ENCODE data around the gene RTN4IP1.

The RTN4IP1 gene

GRCh38 chr6:106629103-106629858 is at the start of gene RTN4IP1, which contains the start of gene QRSL1:
TSS of gene RTN4IP1 (minus strand) at chr6:106629498. CDS start at chr6:106629021, 477 bp downstream.
TSS of gene QRSL1 (plus strand) at chr6:106629578. CDS start at chr6:106629682, 104 bp downstream.
- peak; percentile 59 to 71 for DNase-seq (ENCODE audit: low read depth in 2 of 2)

DNA sequence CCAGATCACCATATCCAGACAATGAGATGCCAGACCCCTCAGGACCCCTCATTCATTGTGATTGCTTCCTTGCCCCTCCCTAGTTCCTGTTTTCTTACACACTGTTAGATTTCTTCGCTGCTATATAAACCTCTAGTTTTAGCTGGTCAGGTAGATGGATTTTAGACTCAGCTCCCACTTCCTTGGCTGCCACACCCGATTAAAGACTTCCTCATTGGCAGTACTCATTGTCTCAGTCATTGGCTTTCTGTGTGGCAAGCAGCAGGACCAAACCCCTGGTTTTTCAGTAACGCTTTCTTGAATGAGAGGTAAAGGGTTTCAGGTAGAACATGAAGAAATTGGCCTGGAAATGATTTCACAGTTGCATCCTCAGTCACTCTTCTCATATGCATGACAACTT is 48.0 kb upstream of the RTN4IP1 start:
- no peak for DNase-seq (ENCODE audit: low read depth in 2 of 2)

DNA sequence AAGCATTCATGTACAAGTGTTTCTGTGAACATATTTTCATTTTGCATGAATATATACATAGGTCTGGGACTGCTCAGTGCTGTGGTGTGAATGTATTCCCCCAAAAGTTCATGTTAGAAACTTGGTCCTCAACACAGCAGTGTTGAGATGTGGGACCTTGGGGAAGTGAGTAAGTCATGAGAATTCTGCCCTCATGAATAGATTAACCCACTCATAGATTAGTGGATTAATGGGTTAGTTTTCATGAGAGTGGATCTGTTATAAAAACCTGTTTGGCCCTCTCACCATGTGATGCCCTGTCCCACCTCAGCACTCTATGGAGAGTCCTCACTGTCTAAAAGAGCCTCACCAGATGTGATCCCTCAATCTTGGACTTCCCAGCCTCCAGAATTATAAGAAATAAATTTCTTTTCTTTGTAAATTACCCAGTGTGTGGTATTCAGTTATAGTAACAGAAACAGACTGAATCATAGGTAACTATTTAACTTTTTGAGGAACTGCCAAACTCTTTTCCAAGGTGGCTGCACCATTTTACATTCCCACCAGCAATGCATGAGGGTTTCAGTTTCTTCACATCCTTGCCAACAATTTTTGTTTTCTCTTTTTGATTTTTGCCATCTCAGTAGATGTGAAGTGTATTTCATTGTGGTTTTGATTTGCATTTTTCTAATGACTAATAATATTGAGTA is 45.4 kb upstream of the RTN4IP1 start:
- DNase-seq (ENCODE audit: low read depth in 2 of 2): no peak

DNA sequence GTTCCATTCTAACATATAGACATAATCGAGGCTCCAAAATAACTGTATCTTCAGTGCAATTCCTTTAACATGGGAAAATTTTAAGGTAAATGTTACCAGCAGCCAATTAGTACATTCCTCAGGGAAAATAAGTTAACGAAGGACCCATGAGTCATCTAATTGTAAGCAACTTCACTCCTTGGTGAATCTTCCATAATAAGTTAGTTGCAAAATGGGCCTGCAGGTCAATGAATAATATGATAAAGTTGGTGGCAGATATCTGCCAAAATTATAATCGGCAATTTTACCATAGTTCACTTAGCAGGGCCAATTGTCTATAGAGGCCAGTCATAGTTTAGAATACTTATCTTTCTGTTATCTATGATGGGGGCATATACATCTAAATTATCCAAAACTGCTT is 42.4 kb upstream of the RTN4IP1 start:
- no peak for DNase-seq (ENCODE audit: low read depth in 2 of 2)

GRCh38 chr6:106670236-106670635 is 40.9 kb upstream of the RTN4IP1 start:
- no peak for DNase-seq (ENCODE audit: low read depth in 2 of 2)

DNA sequence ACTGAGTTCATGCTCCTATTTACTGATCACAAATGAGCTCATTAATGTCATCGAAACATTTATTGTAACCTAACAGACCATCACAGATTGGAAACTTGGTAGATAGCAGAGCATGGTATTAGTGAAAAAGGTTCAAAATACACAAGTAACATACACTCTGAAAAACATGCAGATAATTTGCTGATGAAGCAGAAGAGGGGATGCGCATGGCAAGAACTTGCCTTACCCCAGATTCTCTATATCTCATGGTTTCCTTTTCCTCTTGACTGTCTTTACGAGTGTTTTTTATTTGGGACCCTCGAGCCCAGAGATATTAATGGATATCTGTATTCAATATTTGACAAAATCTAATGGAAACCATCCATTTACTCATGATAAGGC is 37.7 kb upstream of the RTN4IP1 start:
- no peak for DNase-seq (ENCODE audit: low read depth in 2 of 2)

- no peak for DNase-seq (ENCODE audit: low read depth in 2 of 2)
These were observed 37.2 kb upstream of the RTN4IP1 start for GRCh38 chr6:106666282-106667021.

DNA sequence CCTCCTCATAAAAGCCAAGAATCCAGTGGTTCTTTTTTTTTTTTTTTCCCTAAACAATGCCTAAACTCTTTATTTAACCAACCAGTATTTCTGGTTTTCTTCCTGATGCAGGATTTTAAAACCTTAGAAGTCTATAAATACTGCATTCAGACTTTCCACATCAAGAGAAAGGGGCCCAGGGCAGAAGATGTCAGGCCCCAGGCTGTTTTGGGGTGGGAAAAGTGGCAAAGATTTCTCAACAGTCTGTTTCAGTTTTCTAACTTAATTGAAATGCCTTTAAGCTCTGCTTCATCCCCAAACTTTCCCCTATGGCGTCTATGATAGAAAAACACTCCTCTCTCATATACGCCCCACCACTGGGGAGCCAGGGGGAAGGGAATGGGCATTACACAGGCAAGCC is 33.2 kb upstream of the RTN4IP1 start:
- no peak for DNase-seq (ENCODE audit: low read depth in 2 of 2)

- no peak for DNase-seq (ENCODE audit: low read depth in 2 of 2)
These were observed 30.6 kb upstream of the RTN4IP1 start for GRCh38 chr6:106659859-106660258.

DNA sequence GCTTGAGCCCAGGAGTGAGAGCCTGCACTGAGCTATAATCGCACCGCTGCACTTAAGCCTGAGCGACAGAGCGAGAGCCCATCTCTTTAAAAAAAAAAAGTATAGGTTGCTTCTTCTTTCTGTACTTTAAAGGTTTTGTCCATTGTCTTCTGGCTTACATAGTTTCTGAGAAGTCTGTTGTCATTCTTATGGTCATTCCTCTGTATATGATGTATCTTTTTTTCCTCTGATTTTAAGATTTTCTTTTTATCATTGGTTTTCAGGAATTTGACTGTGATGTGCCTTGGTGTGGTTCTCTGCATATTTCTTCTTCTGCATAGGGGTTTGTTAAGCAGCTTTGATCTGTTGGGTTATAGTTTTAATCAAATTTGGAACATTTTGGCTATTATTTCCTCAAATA is 29.2 kb upstream of the RTN4IP1 start:
- DNase-seq (ENCODE audit: low read depth in 2 of 2): no peak

DNA sequence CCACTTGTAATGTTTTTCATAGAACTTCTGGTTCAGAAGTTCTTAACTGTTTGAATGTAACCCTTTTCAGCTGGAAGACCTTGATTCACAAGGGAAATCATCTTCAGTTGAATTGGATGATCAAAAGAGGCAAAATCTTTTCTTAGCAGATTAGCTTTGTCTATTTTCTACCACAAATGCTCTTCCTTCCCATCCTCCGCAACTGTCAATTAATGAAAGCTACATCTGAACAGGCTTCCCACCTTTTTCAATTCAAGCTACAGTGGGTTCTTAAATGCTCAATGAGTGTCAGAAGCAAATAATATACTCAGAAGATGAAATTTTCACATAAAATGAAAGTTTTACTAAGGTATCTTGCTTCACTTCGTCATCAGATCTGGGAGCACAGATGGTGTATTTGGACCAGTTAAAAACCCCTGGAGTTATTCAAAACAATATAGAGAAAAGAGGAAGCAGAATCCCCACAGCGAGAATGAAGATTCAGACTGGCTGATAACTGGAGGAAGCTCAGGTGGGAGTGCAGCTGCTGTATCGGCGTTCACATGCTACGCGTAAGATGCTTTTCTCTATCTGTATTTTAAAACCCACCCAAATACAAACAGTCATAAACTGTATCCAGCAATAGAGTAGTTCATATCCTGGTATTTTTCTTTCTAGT is 19.5 kb upstream of the RTN4IP1 start:
- no peak for DNase-seq (ENCODE audit: low read depth in 2 of 2)

- DNase-seq (ENCODE audit: low read depth in 2 of 2): no peak
These were observed 13.8 kb upstream of the RTN4IP1 start for GRCh38 chr6:106643061-106643460.

DNA sequence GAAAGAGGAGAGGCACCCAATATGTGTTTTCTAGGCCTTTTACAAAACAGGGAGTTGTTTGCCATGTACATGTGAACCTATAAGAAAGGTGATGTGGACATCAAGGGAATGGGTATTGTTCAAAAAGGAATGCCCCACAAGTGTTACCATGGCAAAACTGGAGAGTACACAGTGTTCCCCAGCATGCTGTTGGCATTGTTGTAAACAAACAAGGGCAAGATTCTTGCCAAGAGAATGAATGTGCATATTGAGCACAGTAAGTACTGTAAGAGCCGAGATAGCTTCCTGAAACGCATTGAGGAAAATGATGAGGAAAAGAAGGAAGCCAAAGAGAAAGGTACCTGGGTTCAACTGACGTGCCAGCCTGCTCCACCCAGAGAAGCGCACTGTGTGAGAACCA is 13.2 kb upstream of the RTN4IP1 start:
- no peak for DNase-seq (ENCODE audit: low read depth in 2 of 2)

GRCh38 chr6:106639812-106640211 is 10.5 kb upstream of the RTN4IP1 start:
- no peak for DNase-seq (ENCODE audit: low read depth in 2 of 2)

DNA sequence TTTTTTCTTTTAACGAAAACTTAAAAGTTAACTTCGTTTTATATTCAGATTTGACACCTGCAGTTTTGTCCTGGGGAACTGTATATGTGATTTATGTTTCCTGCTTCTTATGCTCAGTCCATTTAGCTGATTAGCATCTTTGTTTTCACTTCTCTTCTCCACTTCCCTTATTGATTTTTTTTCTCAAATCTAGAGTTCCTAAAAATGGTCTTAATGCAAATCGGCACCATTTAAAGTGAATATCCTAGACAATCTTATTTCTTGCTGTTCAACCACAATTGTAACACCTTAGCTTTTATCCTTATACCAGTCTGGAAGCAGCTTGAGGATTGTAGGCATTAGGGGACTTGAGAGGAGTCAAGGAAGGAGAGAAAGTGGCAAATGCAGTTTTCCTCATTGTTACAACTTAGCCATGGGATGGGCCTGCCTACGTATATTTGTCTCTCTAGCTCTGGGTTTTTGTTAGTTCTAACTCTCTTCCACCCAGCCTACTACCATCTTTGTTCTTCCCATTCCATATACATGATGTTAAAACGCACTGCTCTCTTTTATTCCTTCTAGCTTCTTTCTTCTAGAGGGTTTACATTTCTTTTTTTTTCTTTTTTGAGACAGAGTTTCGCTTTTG is 8.5 kb upstream of the RTN4IP1 start:
- DNase-seq (ENCODE audit: low read depth in 2 of 2): no peak

DNA sequence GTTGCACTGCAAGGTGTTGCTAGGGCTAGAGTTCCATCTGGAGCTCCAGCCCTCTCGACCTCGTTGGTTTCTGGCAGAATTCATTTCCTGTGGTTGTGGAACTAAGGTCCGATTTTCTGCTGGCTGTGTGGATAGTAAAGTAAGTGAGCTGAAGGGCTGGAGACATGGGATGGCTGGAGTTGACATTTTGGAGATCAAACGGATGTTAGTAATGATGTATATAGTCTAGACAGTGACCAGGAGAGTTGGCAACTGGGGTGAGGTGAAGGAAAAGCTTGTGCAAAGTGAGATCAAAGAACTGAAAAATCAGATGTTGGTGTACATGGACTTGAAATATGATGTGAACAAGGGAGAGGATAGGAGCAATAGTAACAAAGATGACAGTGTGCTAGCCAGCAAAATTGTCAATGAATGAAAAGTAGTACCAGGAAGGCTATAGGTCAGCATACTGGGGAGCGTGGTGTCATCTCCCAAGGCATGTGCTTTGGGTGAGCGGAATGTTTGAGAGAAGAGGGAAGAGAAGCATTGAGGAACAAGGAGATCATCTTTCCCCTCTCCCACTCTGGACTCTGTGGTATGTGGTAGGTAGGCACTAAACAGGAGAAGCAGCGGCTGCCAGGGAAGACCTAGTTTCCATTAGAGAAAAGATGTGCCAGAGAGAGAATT is 7.9 kb upstream of the RTN4IP1 start:
- DNase-seq (ENCODE audit: low read depth in 2 of 2): no peak

DNA sequence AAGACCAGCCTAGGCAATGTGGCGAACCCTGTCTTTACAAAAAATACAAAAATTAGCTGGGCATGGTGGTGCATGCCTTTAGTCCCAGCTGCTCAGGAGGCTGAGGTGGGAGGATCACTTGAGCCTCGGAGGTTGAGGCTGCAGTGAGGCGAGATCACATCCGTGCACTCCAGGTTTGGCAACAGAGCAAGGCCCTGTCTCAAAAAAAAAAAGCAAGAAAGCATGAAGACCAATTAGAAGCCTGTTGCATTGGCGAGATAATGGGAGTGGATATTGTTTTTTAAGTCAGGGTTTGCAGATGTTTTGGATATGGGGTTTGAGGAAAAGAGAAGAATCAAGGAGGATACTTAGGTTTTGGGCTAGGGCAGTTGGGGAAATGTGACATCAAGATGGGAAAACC is 5.3 kb upstream of the RTN4IP1 start:
- DNase-seq (ENCODE audit: low read depth in 2 of 2): no peak

DNA sequence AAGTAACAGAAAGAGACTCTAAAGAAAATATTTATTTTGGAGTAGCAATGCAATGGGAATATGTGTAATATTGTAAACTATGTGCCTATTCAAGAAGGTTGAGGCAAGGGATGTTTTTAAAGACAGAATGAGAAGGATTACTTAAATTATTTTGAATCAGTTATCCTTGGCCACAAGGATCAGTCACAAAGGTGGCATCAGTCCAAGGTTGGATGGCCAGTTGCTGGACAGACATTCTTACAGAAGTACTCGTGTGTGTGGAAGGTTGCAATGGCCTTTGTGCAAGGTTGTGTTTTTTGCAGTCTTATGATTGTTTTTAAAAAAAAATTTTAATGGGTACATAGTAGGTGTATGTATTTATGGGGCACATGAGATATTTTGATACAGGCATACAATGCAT is 2.0 kb upstream of the RTN4IP1 start:
- no peak for DNase-seq (ENCODE audit: low read depth in 2 of 2)

DNA sequence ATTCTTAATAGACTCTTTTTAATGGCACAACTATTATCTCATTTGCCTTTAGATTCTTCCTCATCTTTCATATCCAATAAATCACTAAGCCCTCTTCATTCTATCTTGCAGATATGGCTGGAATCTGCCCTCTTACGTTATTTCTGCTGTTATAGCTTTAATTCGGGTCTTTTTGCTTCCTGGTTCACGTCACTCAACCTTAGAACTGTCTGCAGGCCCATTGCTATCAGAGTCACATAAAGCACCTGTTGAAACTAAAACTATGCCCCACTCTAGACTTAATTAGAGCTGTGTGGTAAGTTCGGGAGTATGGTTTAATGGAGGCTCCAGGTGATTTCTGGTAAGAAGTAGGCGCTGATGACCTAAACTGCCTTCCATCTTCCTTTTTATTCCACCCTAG is 1.1 kb upstream of the RTN4IP1 start:
- DNase-seq (ENCODE audit: low read depth in 2 of 2): no peak

- no peak for DNase-seq (ENCODE audit: low read depth in 2 of 2)
These were observed 513 bp upstream of the RTN4IP1 start for GRCh38 chr6:106629859-106630163.

- DNase-seq (ENCODE audit: low read depth in 2 of 2): no peak
These were observed 618 bp downstream of the RTN4IP1 start for GRCh38 chr6:106628658-106629102.

Data from stimulated activated CD8-positive, alpha-beta memory T cell treated with anti-CD3 and anti-CD28 coated beads, Interleukin-15, amount 100 ng/mL, for 4 hours (primary cell).